ENCODE data around the gene WDR36. TPM values are rescaled to one million over a fixed set of nuclear protein-coding genes. Genes with fewer than 3 reads are reported as not detected.

The WDR36 gene
- total and polyA plus RNA-seq, 2 of the 13 experiments (the other 11 are each of a cell fraction or from before 2014, with no cell fraction given): 18.2 to 40.6 TPM

DNA sequence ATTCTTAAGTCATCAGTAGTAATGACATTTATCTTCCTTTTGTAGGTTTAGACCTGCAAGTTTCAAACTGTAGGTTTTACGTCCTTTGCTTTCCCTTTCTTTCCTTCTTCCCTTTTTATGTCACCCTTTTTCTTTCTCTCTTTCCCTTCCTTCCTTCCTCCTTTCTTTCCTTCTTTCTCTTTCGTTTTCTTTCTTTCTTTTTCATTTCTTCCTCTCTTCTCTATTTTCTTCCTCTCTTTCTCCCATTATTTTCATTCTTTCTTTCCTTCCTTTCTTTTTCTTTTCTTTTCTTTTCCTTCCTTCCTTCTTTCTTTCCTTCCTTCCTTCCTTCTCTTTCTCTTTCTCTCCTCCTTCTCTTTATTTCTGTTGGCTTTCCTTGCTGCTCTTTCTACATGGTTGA lies 59.9 kb downstream of the WDR36 start:
- no peak for ATAC-seq
- H4K20me1 ChIP-seq (ENCODE audit: insufficient read depth, low read length): no peaks in the 10 kb centered on the region
- no peak overlapping the region for H3K4me2 ChIP-seq (ENCODE audit: low read depth, low read length)
- H3K36me3 ChIP-seq (replicated peaks in 1 of 2; ENCODE audit: control insufficient read depth in 1 of 2, insufficient read depth in 2 of 2, low read length in 2 of 2): no peaks in the 10 kb centered on the region
- no peak for FAIRE-seq
- H3K4me1 ChIP-seq (ENCODE audit: insufficient read depth, low read length): no peaks in the 10 kb centered on the region
- intact Hi-C loops (cut with micrococcal nuclease; ENCODE audit: unreplicated experiment): no loop called here
- ChIA-PET CTCF (ENCODE audit: low intra/inter-chr PET ratio, low total read pairs) (no interaction called here), POLR2A (no interaction called here)
- H3K9me3 ChIP-seq (ENCODE audit: low read length): no peaks in the 10 kb centered on the region
- H2AFZ ChIP-seq (ENCODE audit: low read length): no peak overlapping the region
- in situ Hi-C loops (cut with HindIII; ENCODE audit: extremely low pct_ligation_motif_present, low pct_unique_long_range_greater_than_20kb): loop anchor here (10.0 to 25.0 kb wide), 2 partner anchors 335 to 993 kb away; no protein-coding TSS in a partner anchor
- H3K4me3 ChIP-seq (replicated peaks in 1 of 3; ENCODE audit: insufficient read depth in 1 of 3, low read depth in 2 of 3, low read length in 3 of 3): no peak overlapping the region
- H3K27ac ChIP-seq (ENCODE audit: extremely low read length, insufficient read depth, low read length): no peak overlapping the region
- H3K27me3 ChIP-seq (ENCODE audit: control insufficient read depth in 1 of 2, insufficient read depth in 2 of 2, low read length in 2 of 2): no peaks in the 10 kb centered on the region
- no peaks in the 10 kb centered on the region for H3K79me2 ChIP-seq (ENCODE audit: insufficient read depth, low read length)
- 12% methylated on average over 2 of the region's 2 CpGs for WGBS (ENCODE audit: low lambda C conversion rate)
- BruUV-seq (replicated peaks): no TSS peak
- no peak for DNase-seq (ENCODE audit: low spot score)
- H3K9ac ChIP-seq (ENCODE audit: insufficient read depth, low read depth, low read length): no peak overlapping the region
- TF ChIP-seq KLF16 (CRISPR knock-in tag; IDR thresholded peaks at IDR 0.05): no peak
- TF ChIP-seq NFKB2 (CRISPR knock-in tag; IDR thresholded peaks at IDR 0.05; ENCODE audit: borderline replicate concordance): no peak
- TF ChIP-seq MEIS1 (CRISPR knock-in tag; IDR thresholded peaks at IDR 0.05; ENCODE audit: borderline replicate concordance): no peak
- TF ChIP-seq ZNF781 (CRISPR knock-in tag; IDR thresholded peaks at IDR 0.05; ENCODE audit: borderline replicate concordance, not compliant biosample characterization): no peak
- no peak for TF ChIP-seq ZNF282 (IDR thresholded peaks at IDR 0.05; ENCODE audit: partially characterized antibody)
- TF ChIP-seq POLR2AphosphoS2 (IDR thresholded peaks at IDR 0.05; ENCODE audit: low read depth, low read length): no peak
- TF ChIP-seq CREM (IDR thresholded peaks at IDR 0.05): no peak
- TF ChIP-seq CREM (CRISPR knock-in tag; IDR thresholded peaks at IDR 0.05): no peak
- TF ChIP-seq ZNF235 (CRISPR knock-in tag; IDR thresholded peaks at IDR 0.05; ENCODE audit: borderline replicate concordance): no peak
- TF ChIP-seq CHD2 (IDR thresholded peaks at IDR 0.05; ENCODE audit: low read depth, low read length): no peak
- TF ChIP-seq, protein P1, sequence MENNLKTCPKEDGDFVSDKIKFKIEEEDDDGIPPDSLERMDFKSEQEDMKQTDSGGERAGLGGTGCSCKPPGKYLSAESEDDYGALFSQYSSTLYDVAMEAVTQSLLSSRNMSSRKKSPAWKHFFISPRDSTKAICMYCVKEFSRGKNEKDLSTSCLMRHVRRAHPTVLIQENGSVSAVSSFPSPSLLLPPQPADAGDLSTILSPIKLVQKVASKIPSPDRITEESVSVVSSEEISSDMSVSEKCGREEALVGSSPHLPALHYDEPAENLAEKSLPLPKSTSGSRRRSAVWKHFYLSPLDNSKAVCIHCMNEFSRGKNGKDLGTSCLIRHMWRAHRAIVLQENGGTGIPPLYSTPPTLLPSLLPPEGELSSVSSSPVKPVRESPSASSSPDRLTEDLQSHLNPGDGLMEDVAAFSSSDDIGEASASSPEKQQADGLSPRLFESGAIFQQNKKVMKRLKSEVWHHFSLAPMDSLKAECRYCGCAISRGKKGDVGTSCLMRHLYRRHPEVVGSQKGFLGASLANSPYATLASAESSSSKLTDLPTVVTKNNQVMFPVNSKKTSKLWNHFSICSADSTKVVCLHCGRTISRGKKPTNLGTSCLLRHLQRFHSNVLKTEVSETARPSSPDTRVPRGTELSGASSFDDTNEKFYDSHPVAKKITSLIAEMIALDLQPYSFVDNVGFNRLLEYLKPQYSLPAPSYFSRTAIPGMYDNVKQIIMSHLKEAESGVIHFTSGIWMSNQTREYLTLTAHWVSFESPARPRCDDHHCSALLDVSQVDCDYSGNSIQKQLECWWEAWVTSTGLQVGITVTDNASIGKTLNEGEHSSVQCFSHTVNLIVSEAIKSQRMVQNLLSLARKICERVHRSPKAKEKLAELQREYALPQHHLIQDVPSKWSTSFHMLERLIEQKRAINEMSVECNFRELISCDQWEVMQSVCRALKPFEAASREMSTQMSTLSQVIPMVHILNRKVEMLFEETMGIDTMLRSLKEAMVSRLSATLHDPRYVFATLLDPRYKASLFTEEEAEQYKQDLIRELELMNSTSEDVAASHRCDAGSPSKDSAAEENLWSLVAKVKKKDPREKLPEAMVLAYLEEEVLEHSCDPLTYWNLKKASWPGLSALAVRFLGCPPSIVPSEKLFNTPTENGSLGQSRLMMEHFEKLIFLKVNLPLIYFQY (CRISPR knock-in tag; IDR thresholded peaks at IDR 0.05; ENCODE audit: borderline replicate concordance): no peak
- TF ChIP-seq GZF1 (CRISPR knock-in tag; IDR thresholded peaks at IDR 0.05): no peak
- no peak for TF ChIP-seq ETS1 (CRISPR knock-in tag; IDR thresholded peaks at IDR 0.05)
- TF ChIP-seq SIN3B (IDR thresholded peaks at IDR 0.05; ENCODE audit: low read length): no peak
- TF ChIP-seq, protein P2, sequence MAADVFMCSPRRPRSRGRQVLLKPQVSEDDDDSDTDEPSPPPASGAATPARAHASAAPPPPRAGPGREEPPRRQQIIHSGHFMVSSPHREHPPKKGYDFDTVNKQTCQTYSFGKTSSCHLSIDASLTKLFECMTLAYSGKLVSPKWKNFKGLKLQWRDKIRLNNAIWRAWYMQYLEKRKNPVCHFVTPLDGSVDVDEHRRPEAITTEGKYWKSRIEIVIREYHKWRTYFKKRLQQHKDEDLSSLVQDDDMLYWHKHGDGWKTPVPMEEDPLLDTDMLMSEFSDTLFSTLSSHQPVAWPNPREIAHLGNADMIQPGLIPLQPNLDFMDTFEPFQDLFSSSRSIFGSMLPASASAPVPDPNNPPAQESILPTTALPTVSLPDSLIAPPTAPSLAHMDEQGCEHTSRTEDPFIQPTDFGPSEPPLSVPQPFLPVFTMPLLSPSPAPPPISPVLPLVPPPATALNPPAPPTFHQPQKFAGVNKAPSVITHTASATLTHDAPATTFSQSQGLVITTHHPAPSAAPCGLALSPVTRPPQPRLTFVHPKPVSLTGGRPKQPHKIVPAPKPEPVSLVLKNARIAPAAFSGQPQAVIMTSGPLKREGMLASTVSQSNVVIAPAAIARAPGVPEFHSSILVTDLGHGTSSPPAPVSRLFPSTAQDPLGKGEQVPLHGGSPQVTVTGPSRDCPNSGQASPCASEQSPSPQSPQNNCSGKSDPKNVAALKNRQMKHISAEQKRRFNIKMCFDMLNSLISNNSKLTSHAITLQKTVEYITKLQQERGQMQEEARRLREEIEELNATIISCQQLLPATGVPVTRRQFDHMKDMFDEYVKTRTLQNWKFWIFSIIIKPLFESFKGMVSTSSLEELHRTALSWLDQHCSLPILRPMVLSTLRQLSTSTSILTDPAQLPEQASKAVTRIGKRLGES (CRISPR knock-in tag; IDR thresholded peaks at IDR 0.05; ENCODE audit: borderline replicate concordance): no peak
